ENCODE data around the gene ASH1L.
A peak's percentile ranks its signal among the peaks of the same experiment; 100 is the strongest.

DNA sequence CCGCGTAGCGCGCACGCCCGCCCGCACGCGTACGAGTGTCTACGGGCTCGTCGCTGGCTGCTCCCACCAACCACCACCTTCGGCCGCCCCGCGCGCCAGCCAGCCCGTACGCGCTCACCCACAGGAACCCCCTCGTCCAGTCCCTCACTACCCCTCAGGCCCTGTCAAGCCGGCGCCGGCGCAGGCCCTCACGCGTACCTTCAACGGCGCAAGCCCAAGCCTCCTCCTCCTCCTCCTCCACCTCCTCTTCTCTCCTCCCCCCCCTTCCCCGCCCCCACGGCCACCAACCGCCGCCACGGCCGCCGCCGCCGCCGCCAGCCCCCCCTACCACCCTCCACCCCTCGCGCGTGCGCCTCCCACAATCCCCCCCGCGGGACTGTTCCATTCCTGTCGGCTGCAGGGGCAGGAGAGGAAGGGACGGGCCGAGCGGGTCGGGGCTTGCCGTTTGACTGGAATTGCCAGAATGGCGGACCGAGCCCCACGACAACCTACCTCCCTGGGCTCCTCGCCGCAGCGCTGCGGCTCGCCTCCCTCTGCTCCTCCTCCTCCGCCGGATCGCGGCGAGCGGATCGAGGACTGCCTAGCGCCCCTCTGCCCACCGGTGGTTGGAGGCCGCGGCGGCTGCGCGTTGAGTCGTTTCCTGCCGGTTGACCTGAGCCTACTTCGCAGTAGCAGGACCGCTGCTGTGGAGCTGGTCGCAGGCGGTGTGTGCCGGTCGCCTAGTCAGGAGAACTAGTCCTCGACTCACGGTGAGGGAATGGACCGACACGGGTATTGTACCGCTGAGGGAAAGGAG, at the start of gene ASH1L:
- TF ChIP-seq CTCF (IDR thresholded peaks at IDR 0.05) (peak in 1 of 3 experiments; percentile 32), POLR2A (IDR thresholded peaks at IDR 0.05) (peak; percentile 15)
